SU-DHL-6 (cell line): ENCODE results near the gene ZNF723.

Experiments
- H2AFZ ChIP-seq: fragments of 200-600 bp; sonication (generic); 2 replicates; pipeline ENCODE4 v1.6.1; 2014; ENCODE audit warnings: low read depth, mild to moderate bottlenecking, moderate library complexity, mixed read lengths, antibody characterized with exemption, low read length; ENCODE audit not compliant: severe bottlenecking
- H3F3A ChIP-seq: fragments of 200-600 bp; shearing (Covaris generic); 2 replicates; pipeline ENCODE4 v1.6.0; 2016; ENCODE audit warnings: antibody characterized with exemption, mild to moderate bottlenecking; ENCODE audit not compliant: insufficient read depth
- H3K27ac ChIP-seq: fragments of 200-600 bp; sonication (generic); 2 replicates; pipeline ENCODE4 v1.5.1; 2016; ENCODE audit warnings: low read depth, mild to moderate bottlenecking, low read length, moderate library complexity, mixed read lengths
- H3K27me3 ChIP-seq: fragments of 200-600 bp; sonication (generic), shearing (Covaris generic); 2 replicates; pipeline ENCODE4 v1.6.0; 2014; ENCODE audit warnings: mild to moderate bottlenecking, low read length
- H3K36me3 ChIP-seq: fragments of 200-600 bp; sonication (generic); 2 replicates; pipeline ENCODE4 v1.6.1; 2014; ENCODE audit warnings: mild to moderate bottlenecking, low read length, mixed read lengths
- H3K4me2 ChIP-seq: fragments of 300-600, 200-600 bp; shearing (Covaris generic), sonication (generic); 2 replicates; pipeline ENCODE4 v1.6.0; 2014; ENCODE audit warnings: low read length, low read depth, mild to moderate bottlenecking; ENCODE audit not compliant: poor library complexity, severe bottlenecking
- H3K4me3 ChIP-seq: fragments of 200-600 bp; sonication (generic); 2 replicates; pipeline ENCODE4 v1.5.1; 2014; ENCODE audit warnings: antibody characterized with exemption, low read length, mild to moderate bottlenecking, mixed read lengths; ENCODE audit not compliant: insufficient read depth, poor library complexity, severe bottlenecking
- H3K79me2 ChIP-seq: fragments of 200-600 bp; sonication (generic); 2 replicates; pipeline ENCODE4 v1.6.1; 2014; ENCODE audit warnings: mild to moderate bottlenecking, low read length, moderate library complexity; ENCODE audit not compliant: insufficient read depth
- H3K9ac ChIP-seq: fragments of 200-600 bp; sonication (generic); 2 replicates; pipeline ENCODE4 v1.7.0; 2014; ENCODE audit warnings: mild to moderate bottlenecking, low read length
- H3K9me2 ChIP-seq: fragments of 200-600 bp; sonication (generic); replicated peaks from 2 replicates; pipeline ENCODE4 v1.6.1; 2014; ENCODE audit warnings: low read length; ENCODE audit not compliant: insufficient read depth
- H3K9me3 ChIP-seq: fragments of 200-600 bp; sonication (generic); 2 replicates; pipeline ENCODE4 v1.6.1; 2014; ENCODE audit warnings: low read length, mixed read lengths; ENCODE audit not compliant: insufficient read depth
- H4K20me1 ChIP-seq: fragments of 200-600 bp; sonication (generic); 2 replicates; pipeline ENCODE4 v1.6.1; 2014; ENCODE audit warnings: low read depth, mild to moderate bottlenecking, antibody characterized with exemption, low read length, moderate library complexity, mixed read lengths
- CTCF ChIP-seq: fragments of 200-600 bp; sonication (generic); IDR thresholded peaks from one replicate; pipeline ENCODE4 v1.5.1; 2017; ENCODE audit warnings: antibody characterized with exemption, mild to moderate bottlenecking, low read length, moderate library complexity; ENCODE audit not compliant: insufficient read depth, poor library complexity, severe bottlenecking
- EZH2phosphoT487 ChIP-seq: fragments of 200-600 bp; sonication (generic), shearing (Covaris generic); conservative IDR thresholded peaks from 2 replicates; pipeline ENCODE4 v1.6.1; 2018; ENCODE audit warnings: mild to moderate bottlenecking, antibody characterized with exemption, low read length, moderate library complexity, mixed read lengths

ZNF723 gene

GRCh38 chr19:22893855-22894270 lies 61.8 kb downstream of the ZNF723 start:
- TF ChIP-seq CTCF: no peak
- no peak for TF ChIP-seq EZH2phosphoT487
- H2AFZ ChIP-seq: no peak overlapping the region
- no peak overlapping the region for H3K4me2 ChIP-seq
- H4K20me1 ChIP-seq: no peaks in the 10 kb centered on the region
- H3F3A ChIP-seq: no peaks in the 10 kb centered on the region
- H3K4me3 ChIP-seq: no peak overlapping the region
- H3K27me3 ChIP-seq: no peaks in the 10 kb centered on the region
- no peaks in the 10 kb centered on the region for H3K9me2 ChIP-seq
- no peaks in the 10 kb centered on the region for H3K36me3 ChIP-seq
- no peaks in the 10 kb centered on the region for H3K79me2 ChIP-seq
- H3K9me3 ChIP-seq: 0 out of 2 replicates have a peak, but pooled peaks cover 3% of the 10 kb centered on the region
- no peak overlapping the region for H3K9ac ChIP-seq
- no peak overlapping the region for H3K27ac ChIP-seq

- no peak overlapping the region for H3K9ac ChIP-seq
- H4K20me1 ChIP-seq: no peaks in the 10 kb centered on the region
- no peaks in the 10 kb centered on the region for H3K79me2 ChIP-seq
- peaks cover 8% of the 10 kb centered on the region; the same call in 1 of the 2 replicates for H3K9me3 ChIP-seq
- no peak for TF ChIP-seq CTCF
- TF ChIP-seq EZH2phosphoT487: no peak
- no peaks in the 10 kb centered on the region for H3F3A ChIP-seq
- no peak overlapping the region for H3K27ac ChIP-seq
- no peaks in the 10 kb centered on the region for H3K27me3 ChIP-seq
- H3K36me3 ChIP-seq: no peaks in the 10 kb centered on the region
- no peak overlapping the region for H3K4me2 ChIP-seq
- no peak overlapping the region for H3K4me3 ChIP-seq
- no peaks in the 10 kb centered on the region for H3K9me2 ChIP-seq
- H2AFZ ChIP-seq: no peak overlapping the region
Observed at GRCh38 chr19:22901431-22902130, 69.5 kb downstream of the ZNF723 start.
